ENCODE measurements around the gene ZNF273. TPM values are rescaled to one million over a fixed set of nuclear protein-coding genes. Genes with fewer than 3 reads are reported as not detected.

Gene ZNF273
- total and polyA plus RNA-seq, 10 of the 15 experiments (the other 5 are each of a cell fraction or from before 2014, with no cell fraction given) = 4.8 to 12.3 (median 7.8) TPM

- Histone ChIP-seq H3K79me2 (ENCODE audit: control insufficient read depth, insufficient read depth, low read length) (peaks cover 51% of the 10 kb centered on the region), H3K27ac (ENCODE audit: control insufficient read depth, insufficient read depth) (no peak overlapping the region), H3K9ac (ENCODE audit: control insufficient read depth, insufficient read depth, low read length) (no peak overlapping the region), H3K36me3 (ENCODE audit: control insufficient read depth in 2 of 2, insufficient read depth in 2 of 2, low read length in 1 of 2) (no peaks in the 10 kb centered on the region), H3K4me2 (ENCODE audit: control insufficient read depth, insufficient read depth) (peak overlapping the region; percentile 27; the same call in 1 of the 2 replicates), H3K4me1 (ENCODE audit: control insufficient read depth, insufficient read depth, low read length) (no peaks in the 10 kb centered on the region), H2AFZ (ENCODE audit: control insufficient read depth, low read depth, low read length) (no peak overlapping the region), H3K27me3 (replicated peaks in 1 of 2; ENCODE audit: control insufficient read depth in 2 of 2, insufficient read depth in 2 of 2, low read length in 1 of 2) (no peaks in the 10 kb centered on the region), H3K9me3 (replicated peaks; ENCODE audit: control insufficient read depth, insufficient read depth, low read length) (peaks cover 12% of the 10 kb centered on the region), H3K4me3 (peak overlapping the region; percentile 18; the same call in 1 of the 2 replicates), H4K20me1 (ENCODE audit: control insufficient read depth, insufficient read depth) (no peaks in the 10 kb centered on the region)
- in situ Hi-C loops (cut with MboI) (loop anchor here (10.0 kb wide), 1 partner anchor 594 kb away; the partner anchor contains the start of gene ZNF736), intact Hi-C loops (cut with micrococcal nuclease; ENCODE audit: unreplicated experiment) (loop anchor here (5.0 kb wide), 2 partner anchors 116 to 346 kb away; partner anchors contain the start of genes ZNF138 and ZNF680)
- WGBS (ENCODE audit: insufficient coverage, insufficient replicate concordance, low lambda C conversion rate, missing lambda C conversion rate) = 47% methylated on average over 2 of the region's 2 CpGs
- TF ChIP-seq NFIC (IDR thresholded peaks at IDR 0.05; ENCODE audit: low read depth, low read length) = no peak
- TF ChIP-seq ATF3 (IDR thresholded peaks at IDR 0.05; ENCODE audit: borderline replicate concordance, extremely low read depth, low read depth, low read length) = no peak
- no peak for TF ChIP-seq PML (IDR thresholded peaks at IDR 0.05; ENCODE audit: low read length)
- no peak for TF ChIP-seq ATF2 (IDR thresholded peaks at IDR 0.05; ENCODE audit: low read length)
- ChIA-PET SMC1A (ENCODE audit: uncharacterized antibody, unreplicated experiment) (interaction anchor here (1.3 to 1.6 kb wide), 2 partner anchors 11 to 236 kb away, joined by 3 read pairs; no protein-coding TSS in a partner anchor), RAD21 (ENCODE audit: unreplicated experiment) (interaction anchor here (1.0 to 1.7 kb wide), 2 partner anchors 113 to 114 kb away, joined by 3 read pairs; partner anchors contain the start of gene ZNF138), POLR2A (interaction anchor here (0.7 kb wide), 1 partner anchor 114 kb away, joined by 3 read pairs; the partner anchor contains the start of gene ZNF138), CTCF (interaction anchor here (0.8 to 0.9 kb wide), 2 partner anchors 17 to 27 kb away, joined by 3 to 4 read pairs; no protein-coding TSS in a partner anchor)
- no TSS peak for BruUV-seq (replicated peaks)
- ATAC-seq (peak; percentile 14), DNase-seq (ENCODE audit: low read depth, low spot score) (no peak), FAIRE-seq (no peak)
Measured at GRCh38 chr7:64908358-64908757, 5.3 kb downstream of the ZNF273 start.
